Epidermal melanocyte (primary cell): Measurements from ENCODE around the gene CYP4A22.
A peak's percentile ranks its signal among the peaks of the same experiment; 100 is the strongest.
"Not testable (repeated sequence)": the region's sequence is repeated elsewhere in the genome, so short reads cannot be mapped to it uniquely, and the experiment has no call there.

Experiments used
- DNase-seq: peaks from one replicate; pipeline ENCODE4 v3.0.0; 2011; ENCODE audit warnings: low spot score; ENCODE audit not compliant: insufficient read length

Gene CYP4A22

DNA sequence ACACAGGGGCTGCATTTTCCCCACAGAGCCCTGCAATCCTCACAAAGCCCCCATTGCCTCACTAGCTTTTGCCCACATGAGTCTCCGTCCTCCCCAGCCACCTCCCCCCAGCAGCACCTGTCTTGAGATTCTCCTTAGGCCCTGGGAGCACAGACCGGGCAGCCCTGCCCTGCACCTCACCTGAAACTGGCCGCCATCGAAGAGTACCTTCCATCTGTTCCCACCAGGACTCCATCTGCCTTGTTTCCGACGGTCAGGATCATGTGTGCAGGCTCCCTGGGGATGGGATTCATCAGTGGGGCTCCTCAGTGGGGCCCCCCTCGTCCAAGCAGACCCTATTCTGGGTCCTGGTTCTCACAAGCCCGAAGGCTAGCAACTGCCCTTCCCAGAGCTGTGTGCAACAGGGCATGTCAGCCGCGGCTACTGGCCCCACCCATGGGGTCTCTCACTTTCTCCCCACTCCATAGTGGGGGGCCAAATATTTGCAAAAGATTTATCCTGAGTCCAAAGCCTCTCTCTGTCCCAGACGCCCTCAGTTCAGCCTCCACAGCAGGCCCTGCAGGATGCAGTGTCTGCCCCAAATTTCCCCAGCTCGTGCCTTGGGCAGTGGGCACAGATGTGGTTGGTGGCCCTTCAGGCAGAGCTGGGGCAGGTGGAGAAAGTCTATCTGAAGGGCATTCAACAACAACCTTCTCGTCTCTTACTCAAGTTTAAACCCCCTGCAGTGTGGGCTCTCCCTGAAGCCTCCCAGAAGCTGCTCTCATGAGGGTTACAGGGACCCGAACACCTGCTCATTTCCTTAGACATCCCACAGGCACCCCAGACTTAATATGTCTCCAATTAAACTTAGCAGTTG lies 47.8 kb downstream of the CYP4A22 start:
- no peak for DNase-seq

DNA sequence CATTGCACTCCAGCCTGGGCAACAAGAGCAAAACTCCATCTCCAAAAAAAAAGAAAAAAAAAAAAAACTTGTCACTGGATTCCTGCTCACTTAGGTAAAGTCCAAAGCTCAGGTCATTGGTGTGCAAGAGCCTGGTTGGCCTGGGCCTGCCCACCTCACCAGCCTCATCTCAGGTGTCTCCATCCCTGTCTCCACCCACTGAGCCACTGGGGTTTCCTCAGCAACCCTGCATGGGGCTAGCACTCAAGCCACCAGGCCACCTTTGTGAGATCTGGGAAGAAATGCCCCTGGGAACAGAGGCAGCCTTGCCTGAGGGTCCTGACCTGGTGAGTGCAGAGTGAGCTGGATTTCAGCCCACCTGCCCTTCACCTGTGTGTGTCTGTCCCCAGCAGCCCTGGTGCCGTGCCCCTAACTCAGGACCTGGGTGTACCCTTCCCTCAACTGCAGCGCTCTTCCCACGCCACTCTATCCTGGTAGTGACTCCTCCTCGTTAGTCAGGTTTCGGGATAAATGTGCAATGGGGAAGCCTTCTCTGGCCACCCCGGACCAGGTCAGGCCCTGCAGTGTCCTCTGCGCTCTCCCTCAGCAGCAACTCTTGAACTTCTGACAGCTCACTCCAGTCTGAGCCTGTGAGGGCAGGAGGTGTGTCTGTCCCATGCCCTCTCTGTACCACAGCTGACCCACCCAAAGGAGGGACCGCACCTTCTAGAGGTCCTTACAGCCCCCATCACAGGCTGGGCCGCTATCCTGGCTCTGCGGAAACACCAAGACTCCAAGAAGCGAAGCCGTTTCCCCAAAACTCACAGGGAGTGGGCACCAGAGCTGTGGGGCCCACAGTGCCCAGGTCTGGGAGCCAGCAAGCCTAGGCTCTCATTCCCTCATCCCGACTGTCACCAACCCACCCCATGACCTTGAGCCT lies 49.3 kb downstream of the CYP4A22 start:
- no peak for DNase-seq

DNA sequence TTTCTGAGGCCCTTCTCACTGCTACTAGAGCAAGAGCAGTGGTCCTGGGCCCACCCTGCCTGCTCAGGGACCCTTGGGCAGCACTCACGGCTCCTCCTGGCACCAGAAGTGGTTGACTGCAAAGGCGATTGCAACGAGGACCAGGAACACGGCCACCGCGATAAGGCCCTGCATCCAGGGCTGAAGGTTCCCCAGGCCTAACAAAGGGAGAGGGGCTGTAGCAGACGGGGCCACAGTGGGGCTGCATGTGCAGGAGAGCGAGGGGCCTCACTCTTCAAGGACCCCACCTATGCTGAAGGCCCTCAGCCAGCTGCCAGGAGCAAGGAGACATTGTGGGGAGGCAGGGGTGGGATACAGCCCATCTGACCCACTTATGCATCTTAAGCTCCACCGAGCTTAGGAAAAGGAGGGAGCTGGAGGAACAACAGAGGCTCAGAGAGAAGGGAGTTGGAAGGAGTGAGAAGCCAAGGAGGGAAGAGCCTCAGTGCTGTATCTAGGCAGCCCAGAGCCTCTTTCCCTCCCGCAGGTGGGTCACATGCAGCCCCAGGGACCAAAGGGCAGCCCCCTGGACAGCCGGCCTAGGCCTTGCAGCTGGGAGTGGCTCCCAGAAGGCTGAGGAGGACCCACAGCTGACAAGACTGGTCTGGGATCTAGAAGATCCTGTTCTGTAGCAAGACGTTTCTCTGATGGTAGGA lies 50.1 kb downstream of the CYP4A22 start:
- no peak for DNase-seq

DNA sequence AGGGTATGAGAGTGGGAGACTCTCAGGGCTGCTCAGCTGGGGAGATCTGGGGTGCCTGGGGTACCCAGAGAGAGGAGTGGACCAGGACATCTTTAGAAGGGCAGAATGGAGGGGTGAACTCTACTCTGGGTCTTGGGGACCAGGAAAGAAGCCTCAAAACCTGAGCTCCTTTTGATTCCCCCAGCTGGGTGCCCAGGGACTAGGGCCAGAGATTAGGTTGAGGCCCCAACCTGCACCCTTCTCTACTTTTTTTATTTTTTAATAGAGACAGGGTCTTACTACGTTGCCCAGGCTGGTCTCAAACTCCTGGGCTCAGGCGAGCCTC lies 50.6 kb downstream of the CYP4A22 start:
- no peak for DNase-seq

DNA sequence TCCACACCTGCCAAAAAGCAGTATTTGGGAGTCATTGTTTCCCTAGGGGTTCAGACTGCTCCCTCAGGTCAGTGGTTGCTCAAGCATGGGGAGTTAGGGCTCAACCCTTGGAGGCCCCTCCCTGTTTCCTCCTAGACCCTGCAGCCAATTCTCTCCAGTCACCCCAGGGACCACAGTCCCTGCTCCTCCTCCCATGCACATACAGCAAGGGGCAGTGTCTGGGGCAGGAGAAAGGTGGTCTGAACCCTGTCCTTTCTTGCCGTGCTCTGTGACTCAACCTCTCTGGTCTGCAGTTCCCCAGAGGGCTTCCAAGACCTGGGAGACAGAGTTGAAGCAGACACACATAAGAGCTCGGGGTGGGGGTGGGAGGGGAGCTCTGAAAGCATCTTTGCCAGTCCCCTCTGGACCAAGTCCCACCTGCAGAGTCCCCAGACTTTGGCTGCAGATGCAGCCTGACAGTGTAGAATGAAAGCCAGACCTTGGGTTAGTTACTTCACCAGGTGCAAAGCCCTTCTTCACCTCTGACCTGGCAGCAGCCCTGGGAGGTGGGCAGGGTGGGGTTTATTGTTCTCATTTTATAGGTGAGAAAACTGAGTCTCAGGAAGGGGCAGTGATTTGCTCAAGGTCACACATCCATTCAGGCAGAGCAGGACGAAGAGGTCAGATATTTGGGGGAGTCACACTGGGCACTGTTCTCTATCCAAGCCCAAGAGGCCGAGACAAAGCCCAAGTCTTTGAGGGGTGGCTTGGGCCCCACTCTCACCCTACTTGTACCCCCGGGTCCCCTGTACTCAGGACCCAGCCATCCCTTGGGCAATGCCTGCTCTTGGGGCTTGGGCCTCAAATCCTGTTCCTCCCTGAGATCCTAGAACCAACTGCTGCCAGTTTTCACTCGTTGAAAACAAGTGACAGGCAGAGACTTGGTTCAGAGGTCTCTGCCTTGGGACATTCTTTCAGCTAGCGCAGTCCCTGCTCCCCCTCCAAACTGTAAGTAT lies 51.8 kb downstream of the CYP4A22 start:
- DNase-seq = no peak

- DNase-seq = no peak
Observed at GRCh38 chr1:47189844-47190508, 52.7 kb downstream of the CYP4A22 start, which contains the start of gene PDZK1IP1. PDZK1IP1 (minus strand) TSS chr1:47190036; CDS start chr1:47189932, 104 bp downstream.

- DNase-seq = no peak
Observed at GRCh38 chr1:47190509-47190855, 53.2 kb downstream of the CYP4A22 start.

- no peak for DNase-seq
Observed at GRCh38 chr1:47190857-47191256, 53.6 kb downstream of the CYP4A22 start.

DNA sequence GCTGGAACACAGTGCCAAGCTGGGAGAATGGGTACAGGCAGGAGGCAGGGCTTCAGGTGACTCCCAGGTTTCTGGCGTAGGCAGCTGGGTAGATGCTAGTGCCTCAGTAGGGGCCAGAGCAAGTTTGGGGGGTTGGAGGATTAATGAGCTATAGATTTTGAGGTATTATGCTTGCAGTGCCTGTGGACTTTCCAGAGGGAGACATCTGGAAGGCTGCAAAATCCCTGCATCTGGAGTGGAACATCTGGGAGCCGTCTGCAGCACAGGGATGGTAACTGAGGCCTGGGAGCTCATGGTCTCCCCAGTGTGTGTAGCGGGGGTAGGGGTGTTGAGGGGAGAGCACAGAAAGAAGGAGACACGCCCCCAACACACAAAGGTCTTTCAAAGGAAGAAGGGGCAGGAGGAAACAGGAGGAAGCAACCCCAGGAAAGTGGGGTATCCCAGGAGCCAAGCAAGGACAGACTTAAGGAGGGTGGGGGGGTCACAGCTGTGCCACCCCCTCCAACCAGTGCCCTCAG lies 54.8 kb downstream of the CYP4A22 start:
- no peak for DNase-seq

- peak; percentile 75 for DNase-seq
Observed at GRCh38 chr1:47192458-47193384, 55.5 kb downstream of the CYP4A22 start.

DNA sequence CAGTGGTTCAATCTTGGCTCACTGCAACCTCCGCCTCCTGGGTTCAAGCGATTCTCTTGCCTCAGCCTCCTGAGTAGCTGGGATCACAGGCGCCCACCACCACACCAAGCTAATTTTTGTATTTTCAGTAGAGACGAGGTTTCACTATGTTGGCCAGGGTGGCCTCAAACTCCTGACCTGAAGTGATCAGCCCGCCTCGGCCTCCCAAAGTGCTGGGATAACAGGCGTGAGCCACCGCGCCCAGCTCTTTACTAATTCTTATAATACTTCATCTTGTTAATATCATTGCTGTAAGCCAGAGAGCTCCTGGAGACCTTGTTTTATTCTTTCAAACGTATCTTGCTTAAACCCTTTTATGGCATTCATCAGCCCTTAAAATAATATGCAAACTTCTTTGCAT lies 56.3 kb downstream of the CYP4A22 start:
- not testable (repeated sequence) for DNase-seq

GRCh38 chr1:47194311-47194710 lies 57.1 kb downstream of the CYP4A22 start:
- no peak for DNase-seq

DNA sequence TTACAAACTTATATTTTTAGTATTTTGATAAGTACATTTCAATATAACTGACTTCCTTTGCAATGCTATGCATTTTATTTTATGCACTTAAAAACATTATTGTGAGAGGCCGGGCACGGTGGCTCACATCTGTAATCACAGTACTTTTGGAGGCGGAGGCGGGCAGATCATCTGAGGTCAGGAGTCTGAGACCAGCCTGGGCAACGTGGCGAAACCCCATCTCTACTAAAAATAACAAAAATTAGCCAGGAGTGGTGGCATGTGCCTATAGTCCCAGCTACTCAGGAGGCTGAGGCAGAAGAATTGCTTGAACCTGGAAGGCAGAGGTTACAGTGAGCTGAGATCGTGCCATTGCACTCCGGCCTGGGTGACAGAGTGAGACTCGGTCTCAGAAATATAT lies 58.7 kb downstream of the CYP4A22 start:
- not testable (repeated sequence) for DNase-seq

GRCh38 chr1:47196622-47197021 lies 59.4 kb downstream of the CYP4A22 start:
- no peak for DNase-seq

DNA sequence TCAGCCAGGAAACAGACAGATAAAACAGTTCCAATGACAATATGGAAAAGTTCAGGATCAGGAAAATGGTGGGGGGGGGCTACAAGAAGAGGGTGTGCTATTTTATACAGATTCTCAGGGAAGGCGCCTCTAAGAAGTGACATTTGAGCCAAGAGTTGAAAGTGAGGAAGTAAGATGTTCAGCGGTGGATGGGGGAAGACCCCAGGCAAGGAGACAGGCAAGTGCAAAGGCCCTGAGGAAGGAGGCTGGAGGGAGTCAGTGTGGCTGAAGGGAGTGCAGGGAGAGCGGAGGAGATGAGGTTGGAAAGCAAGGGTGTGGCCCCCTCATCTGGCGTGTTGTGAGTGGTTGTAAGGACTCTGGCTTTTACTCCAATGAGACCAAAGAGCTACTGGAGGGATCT lies 61.0 kb downstream of the CYP4A22 start:
- no peak for DNase-seq
